DND-41 (cell line): Measurements from ENCODE around the gene GLRA1.

Experiments
- ATAC-seq: fragments of 200-7000 bp; cut with Tn5 transposase; 3 replicates; pipeline ENCODE4 v1.9.1; 2021; ENCODE audit warnings: low read depth; ENCODE audit not compliant: insufficient read depth
- DNase-seq: peaks from one replicate; pipeline ENCODE4 v3.0.0-alpha.2; 2020
- H2AFZ ChIP-seq: 2 replicates; pipeline ENCODE4 v1.6.0; 2012; ENCODE audit warnings: low read depth, low read length
- H3K27ac ChIP-seq: 2 replicates; pipeline ENCODE4 v1.5.1; 2012; ENCODE audit warnings: low read length, inconsistent platforms
- H3K27me3 ChIP-seq: fragments of 200-600 bp; sonication (generic); 2 replicates; pipeline ENCODE4 v1.6.0; 2012; ENCODE audit warnings: low read length, mild to moderate bottlenecking, inconsistent platforms; ENCODE audit not compliant: insufficient read depth, poor library complexity
- H3K36me3 ChIP-seq: 2 replicates; pipeline ENCODE4 v1.5.1; 2012; ENCODE audit warnings: low read length, inconsistent platforms; ENCODE audit not compliant: insufficient read depth
- H3K4me1 ChIP-seq: 2 replicates; pipeline ENCODE4 v1.5.1; 2012; ENCODE audit warnings: mild to moderate bottlenecking, low read length; ENCODE audit not compliant: insufficient read depth
- H3K4me2 ChIP-seq: 2 replicates; pipeline ENCODE4 v1.6.0; 2012; ENCODE audit warnings: mild to moderate bottlenecking, moderate library complexity, low read length, inconsistent platforms; ENCODE audit not compliant: insufficient read depth
- H3K4me3 ChIP-seq, 2 experiments: fragments of 200-600 bp in 1 of 2; shearing (Covaris generic) in 1 of 2; 2 replicates each; pipeline ENCODE4 v1.5.1; 2012 to 2016; ENCODE audit warnings: inconsistent platforms in 2 of 2, low read length in 2 of 2, mild to moderate bottlenecking in 2 of 2, low read depth in 1 of 2, moderate library complexity in 1 of 2
- H3K79me2 ChIP-seq: 2 replicates; pipeline ENCODE4 v1.6.0; 2012; ENCODE audit warnings: low read length, inconsistent platforms; ENCODE audit not compliant: insufficient read depth
- H3K9ac ChIP-seq: 2 replicates; pipeline ENCODE4 v1.6.0; 2012; ENCODE audit warnings: low read depth, mild to moderate bottlenecking, inconsistent platforms, low read length, moderate library complexity
- H3K9me3 ChIP-seq: 2 replicates; pipeline ENCODE4 v1.5.1; 2012; ENCODE audit warnings: low read length, moderate library complexity, mild to moderate bottlenecking, inconsistent platforms; ENCODE audit not compliant: insufficient read depth, severe bottlenecking
- H4K20me1 ChIP-seq: 2 replicates; pipeline ENCODE4 v1.6.0; 2012; ENCODE audit warnings: low read length; ENCODE audit not compliant: insufficient read depth
- EZH2 ChIP-seq: IDR thresholded peaks from 3 replicates; pipeline ENCODE4 v1.6.1; 2012; ENCODE audit warnings: borderline replicate concordance, low read depth, mild to moderate bottlenecking, moderate library complexity, low read length, inconsistent platforms; ENCODE audit not compliant: severe bottlenecking
- TF ChIP-seq, protein P1 (sequence below): IDR thresholded peaks from 2 replicates; pipeline ENCODE4 v1.5.1; 2012; ENCODE audit warnings: borderline replicate concordance, low read length, moderate library complexity, mild to moderate bottlenecking; ENCODE audit not compliant: poor library complexity, severe bottlenecking; ENCODE audit errors: extremely low read depth

GLRA1 gene

DNA sequence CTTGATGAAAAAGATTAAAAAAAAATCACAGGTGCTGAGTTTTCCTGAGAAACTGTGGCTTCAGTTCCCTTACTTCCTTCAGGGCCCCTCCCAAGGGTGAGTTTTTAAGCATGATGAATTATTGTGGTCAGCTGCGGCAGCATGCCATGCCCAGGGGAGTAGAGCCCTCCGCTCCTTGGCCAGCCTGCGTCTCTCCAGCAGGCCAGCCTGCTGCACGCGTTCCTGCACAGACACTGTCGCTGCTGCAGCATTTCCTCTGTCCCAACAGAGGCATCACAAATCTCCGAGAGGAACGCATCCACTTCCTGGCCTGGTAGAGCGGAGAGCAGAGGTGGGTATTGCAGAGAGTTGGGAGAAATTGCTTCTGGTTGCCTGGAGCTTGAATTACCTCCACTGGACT lies 26.1 kb upstream of the GLRA1 start:
- H3K36me3 ChIP-seq = no peaks in the 10 kb centered on the region
- H3K4me2 ChIP-seq = no peak overlapping the region
- no peak overlapping the region for H3K27ac ChIP-seq
- no peaks in the 10 kb centered on the region for H4K20me1 ChIP-seq
- DNase-seq = no peak
- no peaks in the 10 kb centered on the region for H3K9me3 ChIP-seq
- no peaks in the 10 kb centered on the region for H3K27me3 ChIP-seq
- no peak overlapping the region for H2AFZ ChIP-seq
- no peak overlapping the region for H3K9ac ChIP-seq
- TF ChIP-seq EZH2 = no peak
- TF ChIP-seq, protein P1, sequence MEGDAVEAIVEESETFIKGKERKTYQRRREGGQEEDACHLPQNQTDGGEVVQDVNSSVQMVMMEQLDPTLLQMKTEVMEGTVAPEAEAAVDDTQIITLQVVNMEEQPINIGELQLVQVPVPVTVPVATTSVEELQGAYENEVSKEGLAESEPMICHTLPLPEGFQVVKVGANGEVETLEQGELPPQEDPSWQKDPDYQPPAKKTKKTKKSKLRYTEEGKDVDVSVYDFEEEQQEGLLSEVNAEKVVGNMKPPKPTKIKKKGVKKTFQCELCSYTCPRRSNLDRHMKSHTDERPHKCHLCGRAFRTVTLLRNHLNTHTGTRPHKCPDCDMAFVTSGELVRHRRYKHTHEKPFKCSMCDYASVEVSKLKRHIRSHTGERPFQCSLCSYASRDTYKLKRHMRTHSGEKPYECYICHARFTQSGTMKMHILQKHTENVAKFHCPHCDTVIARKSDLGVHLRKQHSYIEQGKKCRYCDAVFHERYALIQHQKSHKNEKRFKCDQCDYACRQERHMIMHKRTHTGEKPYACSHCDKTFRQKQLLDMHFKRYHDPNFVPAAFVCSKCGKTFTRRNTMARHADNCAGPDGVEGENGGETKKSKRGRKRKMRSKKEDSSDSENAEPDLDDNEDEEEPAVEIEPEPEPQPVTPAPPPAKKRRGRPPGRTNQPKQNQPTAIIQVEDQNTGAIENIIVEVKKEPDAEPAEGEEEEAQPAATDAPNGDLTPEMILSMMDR = no peak
- no peaks in the 10 kb centered on the region for H3K79me2 ChIP-seq
- H3K4me3 ChIP-seq = no peak overlapping the region
- H3K4me1 ChIP-seq = no peaks in the 10 kb centered on the region
- ATAC-seq = no peak

DNA sequence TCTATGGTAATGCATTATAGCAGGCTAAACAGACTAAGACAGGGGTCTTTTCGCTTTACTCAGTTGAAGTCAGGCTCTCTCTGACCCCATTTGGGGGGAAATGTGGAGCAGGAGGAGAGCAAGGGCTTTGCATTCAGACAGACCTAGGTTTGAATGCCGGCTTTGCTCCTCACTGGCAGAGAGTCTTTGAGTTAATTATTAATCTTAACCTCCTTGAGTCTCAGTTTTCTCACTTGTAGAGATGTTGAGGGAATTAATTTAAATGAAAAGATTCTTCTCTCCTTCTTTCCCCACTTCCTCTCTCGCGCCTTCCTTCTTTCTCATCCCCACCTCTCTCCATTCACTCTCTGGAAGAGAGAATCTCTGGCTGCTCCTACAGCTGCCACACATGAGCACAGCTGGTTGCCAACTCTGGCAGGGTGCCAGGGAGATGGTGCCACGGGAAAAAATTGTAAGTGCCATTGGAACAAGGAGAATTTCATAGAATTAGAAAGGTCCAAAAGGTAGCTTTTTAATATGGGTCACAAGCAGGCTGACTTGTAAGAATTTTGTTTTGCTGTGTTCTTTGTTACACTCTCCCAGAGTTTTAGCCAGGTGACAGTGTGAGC lies 25.2 kb upstream of the GLRA1 start:
- ATAC-seq = no peak
- no peak for DNase-seq
- H3K36me3 ChIP-seq = no peaks in the 10 kb centered on the region
- no peak overlapping the region for H3K27ac ChIP-seq
- H3K9ac ChIP-seq = no peak overlapping the region
- TF ChIP-seq, protein P1 = no peak
- no peak for TF ChIP-seq EZH2
- H3K79me2 ChIP-seq = no peaks in the 10 kb centered on the region
- H3K27me3 ChIP-seq = no peaks in the 10 kb centered on the region
- no peaks in the 10 kb centered on the region for H3K9me3 ChIP-seq
- no peak overlapping the region for H3K4me2 ChIP-seq
- no peaks in the 10 kb centered on the region for H3K4me1 ChIP-seq
- H3K4me3 ChIP-seq = no peak overlapping the region
- no peak overlapping the region for H2AFZ ChIP-seq
- no peaks in the 10 kb centered on the region for H4K20me1 ChIP-seq

- Histone ChIP-seq H3K4me3 (no peak overlapping the region), H3K27ac (no peak overlapping the region), H3K27me3 (no peaks in the 10 kb centered on the region), H3K9ac (no peak overlapping the region), H3K36me3 (no peaks in the 10 kb centered on the region), H4K20me1 (no peaks in the 10 kb centered on the region), H3K4me1 (no peaks in the 10 kb centered on the region), H3K79me2 (no peaks in the 10 kb centered on the region), H2AFZ (no peak overlapping the region), H3K4me2 (no peak overlapping the region), H3K9me3 (no peaks in the 10 kb centered on the region)
- ATAC-seq = no peak
- DNase-seq = no peak
- TF ChIP-seq EZH2 = no peak
- TF ChIP-seq, protein P1 = no peak
Measured at GRCh38 chr5:151949113-151949512, 24.5 kb upstream of the GLRA1 start.
